Activated CD8-positive, alpha-beta T cell treated with anti-CD3 and anti-CD28 coated beads for 36 hours (primary cell): Measurements from ENCODE around the gene C2orf76. TPM values are rescaled to one million over a fixed set of nuclear protein-coding genes. Genes with fewer than 3 reads are reported as not detected.

ENCODE experiments used
- ATAC-seq: fragments of 200-7000 bp; cut with Tn5 transposase; one replicate; pipeline ENCODE4 v1.10.0; 2021; ENCODE audit warnings: mild to moderate bottlenecking, moderate library complexity
- CTCF ChIA-PET: fragments of 350-600 bp; sonication (Branson Sonifier 250); formaldehyde crosslinking; loops from one replicate; lab custom pipeline; 2021; ENCODE audit warnings: antibody characterized with exemption; lab: Charles Lee
- POLR2A ChIA-PET: fragments of 350-600 bp; sonication (Branson Sonifier 250); formaldehyde crosslinking; loops from one replicate; lab custom pipeline; 2021; ENCODE audit warnings: antibody characterized with exemption; lab: Charles Lee
- DNase-seq: peaks from one replicate; pipeline ENCODE4 v3.0.0-alpha.2; 2020
- H3K27ac Mint-ChIP-seq: one replicate; pipeline ENCODE4 v1.8.0; 2021; ENCODE audit warnings: mild to moderate bottlenecking, mixed read lengths
- H3K27me3 Mint-ChIP-seq: one replicate; pipeline ENCODE4 v1.8.0; 2021; ENCODE audit warnings: mixed read lengths
- H3K36me3 Mint-ChIP-seq: one replicate; pipeline ENCODE4 v1.8.0; 2021; ENCODE audit warnings: low read depth, mixed read lengths
- H3K4me1 Mint-ChIP-seq: one replicate; pipeline ENCODE4 v1.8.0; 2021; ENCODE audit warnings: low read depth, mixed read lengths
- H3K4me3 Mint-ChIP-seq: one replicate; pipeline ENCODE4 v1.8.0; 2021; ENCODE audit warnings: mild to moderate bottlenecking, moderate library complexity, mixed read lengths
- H3K9me3 Mint-ChIP-seq: one replicate; pipeline ENCODE4 v1.8.0; 2021; ENCODE audit warnings: mixed read lengths
- CTCF ChIP-seq: fragments of 200-600 bp; IDR thresholded peaks from one replicate; pipeline ENCODE4 v1.8.0; 2022; ENCODE audit warnings: antibody characterized with exemption, mild to moderate bottlenecking
- intact Hi-C: fragments of 100-400 bp; cut with micrococcal nuclease; formaldehyde crosslinking; loops from one replicate; pipeline ENCODE4 v1.10.0; 2022
- total RNA-seq, 2 experiments: library from RNA; stranded (reverse); gene quantifications; one replicate each; pipeline ENCODE4 v1.2.3, GENCODE V29; 2021

The C2orf76 gene
- total RNA-seq, 2 experiments from 2014 or later: 9.6 to 11.5 TPM

GRCh38 chr2:119385466-119385865 is 18.8 kb upstream of the C2orf76 start:
- Mint-ChIP-seq H3K36me3 (no peaks in the 10 kb centered on the region), H3K27me3 (peaks cover 5% of the 10 kb centered on the region), H3K27ac (no peak overlapping the region), H3K9me3 (no peaks in the 10 kb centered on the region), H3K4me3 (no peak overlapping the region), H3K4me1 (peaks cover 6% of the 10 kb centered on the region)
- no peak for DNase-seq
- ATAC-seq: no peak
- ChIA-PET CTCF (no interaction called here), POLR2A (interaction anchor here (1.2 kb wide), 1 partner anchor 83 kb away, joined by 3 read pairs; no protein-coding TSS in a partner anchor)
- intact Hi-C loops: no loop called here
- TF ChIP-seq CTCF: no peak

- H3K27ac Mint-ChIP-seq: no peak overlapping the region
- DNase-seq (no peak), ATAC-seq (no peak)
- H3K27me3 Mint-ChIP-seq: peaks cover 5% of the 10 kb centered on the region
- CTCF ChIA-PET: no interaction called here
- peaks cover 6% of the 10 kb centered on the region for H3K4me1 Mint-ChIP-seq
- POLR2A ChIA-PET: interaction anchor here (1.2 kb wide), 1 partner anchor 82 kb away, joined by 3 read pairs; no protein-coding TSS in a partner anchor
- H3K36me3 Mint-ChIP-seq: no peaks in the 10 kb centered on the region
- no peak for TF ChIP-seq CTCF
- no peaks in the 10 kb centered on the region for H3K9me3 Mint-ChIP-seq
- H3K4me3 Mint-ChIP-seq: no peak overlapping the region
- intact Hi-C loops: no loop called here
Observed at GRCh38 chr2:119384971-119385370, 18.3 kb upstream of the C2orf76 start.

DNA sequence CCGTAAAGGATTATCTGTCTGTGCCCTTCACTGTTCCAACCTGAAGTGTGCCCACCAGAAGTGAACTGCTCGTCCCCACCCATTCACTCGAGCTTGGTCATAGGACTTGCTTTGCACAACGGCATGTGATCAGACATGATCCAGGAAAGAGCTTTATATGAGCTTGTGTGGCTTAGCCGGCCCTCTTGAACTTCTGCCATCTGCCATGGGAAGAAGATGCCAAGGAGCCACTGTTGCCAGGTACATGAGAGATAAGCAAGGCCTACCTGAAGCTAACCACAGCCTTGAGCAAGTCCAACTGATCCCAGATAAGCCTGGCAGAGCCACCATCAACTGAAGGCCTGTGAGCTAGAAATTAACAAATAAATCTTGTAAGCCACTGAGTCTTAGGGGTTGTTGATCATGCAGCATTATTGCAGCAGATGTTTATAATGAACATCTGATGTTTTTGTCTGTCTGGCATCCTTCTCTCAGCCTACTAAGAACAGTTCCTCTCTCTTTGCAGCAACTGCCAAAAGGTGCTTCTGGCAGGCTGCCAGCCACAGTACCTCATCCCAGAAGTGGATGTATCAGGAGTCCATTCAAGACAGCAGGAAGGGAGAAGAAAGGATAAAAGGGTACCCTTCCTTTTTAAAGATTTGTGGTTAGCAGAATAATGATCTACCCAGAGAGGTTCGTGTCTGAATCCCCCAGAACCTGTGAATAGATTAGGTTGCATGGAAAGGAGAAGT is 16.9 kb upstream of the C2orf76 start:
- no peak for TF ChIP-seq CTCF
- no peaks in the 10 kb centered on the region for H3K36me3 Mint-ChIP-seq
- no peak overlapping the region for H3K4me3 Mint-ChIP-seq
- no peak for ATAC-seq
- intact Hi-C loops: no loop called here
- H3K4me1 Mint-ChIP-seq: peaks cover 6% of the 10 kb centered on the region
- H3K27ac Mint-ChIP-seq: no peak overlapping the region
- H3K27me3 Mint-ChIP-seq: peaks cover 5% of the 10 kb centered on the region
- no peaks in the 10 kb centered on the region for H3K9me3 Mint-ChIP-seq
- POLR2A ChIA-PET: interaction anchor here (1.0 kb wide), 1 partner anchor 17 kb away, joined by 4 read pairs; the partner anchor contains the start of genes C2orf76 and DBI
- DNase-seq: no peak
- CTCF ChIA-PET: no interaction called here

GRCh38 chr2:119378566-119378965 is 11.9 kb upstream of the C2orf76 start:
- CTCF ChIA-PET: no interaction called here
- ATAC-seq (no peak), DNase-seq (no peak)
- H3K9me3 Mint-ChIP-seq: no peaks in the 10 kb centered on the region
- intact Hi-C loops: no loop called here
- POLR2A ChIA-PET: interaction anchor here (1.8 to 2.8 kb wide), 2 partner anchors 11 to 28 kb away, joined by 4 to 12 read pairs; partner anchors contain the start of genes C2orf76 and DBI
- H3K27ac Mint-ChIP-seq: no peak overlapping the region
- H3K4me3 Mint-ChIP-seq: no peak overlapping the region
- peaks cover 3% of the 10 kb centered on the region for H3K27me3 Mint-ChIP-seq
- H3K4me1 Mint-ChIP-seq: no peaks in the 10 kb centered on the region
- no peak for TF ChIP-seq CTCF
- peaks cover 15% of the 10 kb centered on the region for H3K36me3 Mint-ChIP-seq

DNA sequence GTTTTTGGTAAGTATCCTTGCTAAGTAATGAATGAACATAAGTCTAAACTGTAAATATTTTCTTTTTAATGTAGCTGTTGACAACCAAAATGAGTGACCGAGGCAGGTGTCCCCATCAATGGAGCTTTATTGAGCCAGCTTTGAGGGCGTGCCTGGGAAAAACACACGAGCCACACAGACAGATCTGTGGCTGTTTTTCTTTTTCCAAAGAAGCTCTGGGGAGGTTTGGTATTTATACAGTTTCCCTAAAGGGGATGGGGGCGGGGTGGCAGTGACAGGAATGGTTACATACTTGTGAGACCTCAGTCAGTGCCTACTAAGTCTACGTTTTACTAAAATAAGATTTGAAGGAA is 11.3 kb upstream of the C2orf76 start:
- H3K4me3 Mint-ChIP-seq: no peak overlapping the region
- POLR2A ChIA-PET: interaction anchor here (2.8 kb wide), 1 partner anchor 11 kb away, joined by 12 read pairs; the partner anchor contains the start of genes C2orf76 and DBI
- peaks cover 3% of the 10 kb centered on the region for H3K27me3 Mint-ChIP-seq
- H3K27ac Mint-ChIP-seq: no peak overlapping the region
- H3K36me3 Mint-ChIP-seq: peaks cover 21% of the 10 kb centered on the region
- H3K4me1 Mint-ChIP-seq: no peaks in the 10 kb centered on the region
- intact Hi-C loops: no loop called here
- ATAC-seq: no peak
- DNase-seq: no peak
- CTCF ChIA-PET: no interaction called here
- TF ChIP-seq CTCF: no peak
- H3K9me3 Mint-ChIP-seq: peaks cover 4% of the 10 kb centered on the region
